ENCODE data around the gene TOP1. TPM values are rescaled to one million over a fixed set of nuclear protein-coding genes. Genes with fewer than 3 reads are reported as not detected.
A peak's percentile ranks its signal among the peaks of the same experiment; 100 is the strongest.

The TOP1 gene
- total RNA-seq (ENCODE audit: unreplicated experiment), result 72.7 TPM
- long read RNA-seq, partial matches to known transcripts, result 22 of 22 reads
- long read RNA-seq, other reads (novel, unspliced or antisense), result 0 of 22 reads

- no peak for TF ChIP-seq CTCF (IDR thresholded peaks at IDR 0.05; ENCODE audit: unreplicated experiment)
- H3K36me3 Mint-ChIP-seq (ENCODE audit: low read depth, unreplicated experiment), result peaks cover 7% of the 10 kb centered on the region
- H3K4me1 Mint-ChIP-seq (ENCODE audit: unreplicated experiment), result peaks cover 37% of the 10 kb centered on the region
- peaks cover 2% of the 10 kb centered on the region for H3K27me3 Mint-ChIP-seq (ENCODE audit: unreplicated experiment)
- peak; percentile 99 for DNase-seq (ENCODE audit: low spot score)
- H3K4me3 Mint-ChIP-seq (ENCODE audit: unreplicated experiment), result peak within 1 kb of the TSS; percentile 97
- peak within 1 kb of the TSS; percentile 98 for H3K27ac Mint-ChIP-seq (ENCODE audit: unreplicated experiment)
- H3K9me3 Mint-ChIP-seq (ENCODE audit: unreplicated experiment), result no peaks in the 10 kb centered on the region
Observed at GRCh38 chr20:41028359-41029149, at the start of gene TOP1. Gene TOP1, plus strand, starts transcription at chr20:41028822. Its CDS starts 246 bp downstream, at chr20:41029068.

GRCh38 chr20:40979247-40979646 is 49.4 kb upstream of the TOP1 start:
- H3K4me1 Mint-ChIP-seq (ENCODE audit: unreplicated experiment), result no peaks in the 10 kb centered on the region
- TF ChIP-seq CTCF (IDR thresholded peaks at IDR 0.05; ENCODE audit: unreplicated experiment), result no peak
- no peaks in the 10 kb centered on the region for H3K36me3 Mint-ChIP-seq (ENCODE audit: low read depth, unreplicated experiment)
- no peak for DNase-seq (ENCODE audit: low spot score)
- no peak overlapping the region for H3K27ac Mint-ChIP-seq (ENCODE audit: unreplicated experiment)
- no peaks in the 10 kb centered on the region for H3K9me3 Mint-ChIP-seq (ENCODE audit: unreplicated experiment)
- H3K4me3 Mint-ChIP-seq (ENCODE audit: unreplicated experiment), result no peak overlapping the region
- no peaks in the 10 kb centered on the region for H3K27me3 Mint-ChIP-seq (ENCODE audit: unreplicated experiment)

- no peaks in the 10 kb centered on the region for H3K9me3 Mint-ChIP-seq (ENCODE audit: unreplicated experiment)
- no peaks in the 10 kb centered on the region for H3K36me3 Mint-ChIP-seq (ENCODE audit: low read depth, unreplicated experiment)
- H3K4me3 Mint-ChIP-seq (ENCODE audit: unreplicated experiment), result no peak overlapping the region
- H3K27me3 Mint-ChIP-seq (ENCODE audit: unreplicated experiment), result no peaks in the 10 kb centered on the region
- no peak for DNase-seq (ENCODE audit: low spot score)
- TF ChIP-seq CTCF (IDR thresholded peaks at IDR 0.05; ENCODE audit: unreplicated experiment), result no peak
- H3K4me1 Mint-ChIP-seq (ENCODE audit: unreplicated experiment), result no peaks in the 10 kb centered on the region
- no peak overlapping the region for H3K27ac Mint-ChIP-seq (ENCODE audit: unreplicated experiment)
Observed at GRCh38 chr20:40980106-40980827, 48.4 kb upstream of the TOP1 start.

GRCh38 chr20:40980828-40981310 is 47.8 kb upstream of the TOP1 start:
- no peak for TF ChIP-seq CTCF (IDR thresholded peaks at IDR 0.05; ENCODE audit: unreplicated experiment)
- H3K9me3 Mint-ChIP-seq (ENCODE audit: unreplicated experiment), result no peaks in the 10 kb centered on the region
- DNase-seq (ENCODE audit: low spot score), result no peak
- H3K36me3 Mint-ChIP-seq (ENCODE audit: low read depth, unreplicated experiment), result no peaks in the 10 kb centered on the region
- no peak overlapping the region for H3K27ac Mint-ChIP-seq (ENCODE audit: unreplicated experiment)
- H3K27me3 Mint-ChIP-seq (ENCODE audit: unreplicated experiment), result no peaks in the 10 kb centered on the region
- no peaks in the 10 kb centered on the region for H3K4me1 Mint-ChIP-seq (ENCODE audit: unreplicated experiment)
- no peak overlapping the region for H3K4me3 Mint-ChIP-seq (ENCODE audit: unreplicated experiment)
